HFF-Myc (cell line): ENCODE results near the gene MARS1.

Experiments used
- DNase-seq: peaks from one replicate; pipeline ENCODE4 v3.0.0-alpha.2; 2011; ENCODE audit warnings: low read depth; ENCODE audit errors: extremely low read depth
- H3K4me3 ChIP-seq: replicated peaks from 2 replicates; pipeline ENCODE4 v1.5.1; 2011; ENCODE audit warnings: low read depth, mild to moderate bottlenecking, control low read depth, low read length
- TF ChIP-seq, protein P1 (sequence below): IDR thresholded peaks from 2 replicates; pipeline ENCODE4 v1.5.1; 2012; ENCODE audit warnings: mild to moderate bottlenecking, low read depth, low read length, control low read depth; ENCODE audit errors: missing control alignments

MARS1 gene

DNA sequence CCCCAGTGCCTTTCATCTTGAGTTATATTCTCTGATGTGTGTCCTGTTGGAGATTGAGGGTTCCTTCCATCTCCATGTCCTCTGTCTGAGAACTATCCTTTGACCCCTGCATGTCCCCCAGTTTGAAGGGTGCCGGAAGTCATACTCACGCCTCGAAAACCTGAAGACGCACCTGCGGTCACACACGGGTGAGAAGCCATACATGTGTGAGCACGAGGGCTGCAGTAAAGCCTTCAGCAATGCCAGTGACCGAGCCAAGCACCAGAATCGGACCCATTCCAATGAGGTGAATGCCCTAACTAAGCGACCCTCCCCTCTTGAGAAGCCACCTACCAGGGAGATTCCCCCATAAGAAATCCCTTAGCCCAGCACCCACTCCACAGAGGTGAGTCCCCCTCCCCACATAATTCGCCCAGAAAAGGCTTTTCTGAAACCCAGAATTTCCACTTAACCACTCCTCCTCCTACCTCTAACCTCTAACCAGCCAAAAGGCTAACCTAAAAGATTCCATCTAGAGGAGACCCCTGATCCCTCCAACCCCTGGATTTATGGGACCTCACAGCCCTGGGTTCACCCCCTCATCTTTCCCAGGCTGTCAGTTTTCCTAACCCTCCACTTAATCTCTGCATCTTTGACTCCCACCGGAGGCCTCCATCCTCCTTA is 20.5 kb upstream of the MARS1 start:
- H3K4me3 ChIP-seq, result no peak overlapping the region
- no peak for DNase-seq
- TF ChIP-seq, protein P1, sequence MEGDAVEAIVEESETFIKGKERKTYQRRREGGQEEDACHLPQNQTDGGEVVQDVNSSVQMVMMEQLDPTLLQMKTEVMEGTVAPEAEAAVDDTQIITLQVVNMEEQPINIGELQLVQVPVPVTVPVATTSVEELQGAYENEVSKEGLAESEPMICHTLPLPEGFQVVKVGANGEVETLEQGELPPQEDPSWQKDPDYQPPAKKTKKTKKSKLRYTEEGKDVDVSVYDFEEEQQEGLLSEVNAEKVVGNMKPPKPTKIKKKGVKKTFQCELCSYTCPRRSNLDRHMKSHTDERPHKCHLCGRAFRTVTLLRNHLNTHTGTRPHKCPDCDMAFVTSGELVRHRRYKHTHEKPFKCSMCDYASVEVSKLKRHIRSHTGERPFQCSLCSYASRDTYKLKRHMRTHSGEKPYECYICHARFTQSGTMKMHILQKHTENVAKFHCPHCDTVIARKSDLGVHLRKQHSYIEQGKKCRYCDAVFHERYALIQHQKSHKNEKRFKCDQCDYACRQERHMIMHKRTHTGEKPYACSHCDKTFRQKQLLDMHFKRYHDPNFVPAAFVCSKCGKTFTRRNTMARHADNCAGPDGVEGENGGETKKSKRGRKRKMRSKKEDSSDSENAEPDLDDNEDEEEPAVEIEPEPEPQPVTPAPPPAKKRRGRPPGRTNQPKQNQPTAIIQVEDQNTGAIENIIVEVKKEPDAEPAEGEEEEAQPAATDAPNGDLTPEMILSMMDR, result no peak

DNA sequence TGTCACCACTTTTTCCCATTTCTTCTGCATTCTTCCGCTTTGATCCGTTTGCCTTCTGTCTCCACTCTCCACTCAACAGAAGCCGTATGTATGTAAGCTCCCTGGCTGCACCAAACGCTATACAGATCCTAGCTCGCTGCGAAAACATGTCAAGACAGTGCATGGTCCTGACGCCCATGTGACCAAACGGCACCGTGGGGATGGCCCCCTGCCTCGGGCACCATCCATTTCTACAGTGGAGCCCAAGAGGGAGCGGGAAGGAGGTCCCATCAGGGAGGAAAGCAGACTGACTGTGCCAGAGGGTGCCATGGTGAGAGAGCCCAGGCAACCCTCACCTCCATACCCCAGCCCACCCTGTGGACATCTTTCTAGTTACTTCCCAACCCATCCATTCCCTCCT is 20.0 kb upstream of the MARS1 start:
- TF ChIP-seq, protein P1, result no peak
- no peak overlapping the region for H3K4me3 ChIP-seq
- DNase-seq, result no peak

DNA sequence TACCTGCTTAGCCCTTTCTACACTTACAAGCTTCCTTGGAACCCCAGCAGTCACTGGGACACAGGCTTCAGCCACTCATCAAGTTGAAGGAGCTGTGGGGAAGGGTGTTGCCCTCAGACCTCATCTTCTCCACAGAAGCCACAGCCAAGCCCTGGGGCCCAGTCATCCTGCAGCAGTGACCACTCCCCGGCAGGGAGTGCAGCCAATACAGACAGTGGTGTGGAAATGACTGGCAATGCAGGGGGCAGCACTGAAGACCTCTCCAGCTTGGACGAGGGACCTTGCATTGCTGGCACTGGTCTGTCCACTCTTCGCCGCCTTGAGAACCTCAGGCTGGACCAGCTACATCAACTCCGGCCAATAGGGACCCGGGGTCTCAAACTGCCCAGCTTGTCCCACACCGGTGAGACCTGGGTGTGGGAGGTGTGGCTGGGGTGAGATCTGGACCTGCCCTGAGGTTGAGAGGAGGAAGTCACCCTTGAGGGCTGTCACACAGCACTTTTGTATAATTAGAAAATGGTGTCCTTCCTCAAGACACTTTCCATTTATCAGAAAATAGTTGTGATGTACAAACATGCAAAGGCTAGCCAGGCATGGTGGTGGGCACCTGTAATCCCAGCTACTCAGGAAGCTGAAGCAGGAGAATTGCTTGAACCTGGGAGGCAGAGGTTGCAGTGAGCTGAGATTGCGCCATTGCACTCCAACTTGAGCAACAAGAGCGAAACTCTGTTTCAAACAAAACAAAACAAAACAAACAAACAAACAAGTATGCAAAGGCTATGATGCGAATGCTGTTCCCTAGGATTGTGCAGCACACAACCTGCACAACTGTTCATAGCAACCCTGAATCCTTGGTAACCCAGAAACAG is 18.3 kb upstream of the MARS1 start:
- DNase-seq, result no peak
- TF ChIP-seq, protein P1, result no peak
- H3K4me3 ChIP-seq, result no peak overlapping the region

DNA sequence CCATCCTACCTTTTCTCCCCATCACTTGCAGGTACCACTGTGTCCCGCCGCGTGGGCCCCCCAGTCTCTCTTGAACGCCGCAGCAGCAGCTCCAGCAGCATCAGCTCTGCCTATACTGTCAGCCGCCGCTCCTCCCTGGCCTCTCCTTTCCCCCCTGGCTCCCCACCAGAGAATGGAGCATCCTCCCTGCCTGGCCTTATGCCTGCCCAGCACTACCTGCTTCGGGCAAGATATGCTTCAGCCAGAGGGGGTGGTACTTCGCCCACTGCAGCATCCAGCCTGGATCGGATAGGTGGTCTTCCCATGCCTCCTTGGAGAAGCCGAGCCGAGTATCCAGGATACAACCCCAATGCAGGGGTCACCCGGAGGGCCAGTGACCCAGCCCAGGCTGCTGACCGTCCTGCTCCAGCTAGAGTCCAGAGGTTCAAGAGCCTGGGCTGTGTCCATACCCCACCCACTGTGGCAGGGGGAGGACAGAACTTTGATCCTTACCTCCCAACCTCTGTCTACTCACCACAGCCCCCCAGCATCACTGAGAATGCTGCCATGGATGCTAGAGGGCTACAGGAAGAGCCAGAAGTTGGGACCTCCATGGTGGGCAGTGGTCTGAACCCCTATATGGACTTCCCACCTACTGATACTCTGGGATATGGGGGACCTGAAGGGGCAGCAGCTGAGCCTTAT is 17.4 kb upstream of the MARS1 start:
- TF ChIP-seq, protein P1, result no peak
- H3K4me3 ChIP-seq, result no peak overlapping the region
- no peak for DNase-seq

DNA sequence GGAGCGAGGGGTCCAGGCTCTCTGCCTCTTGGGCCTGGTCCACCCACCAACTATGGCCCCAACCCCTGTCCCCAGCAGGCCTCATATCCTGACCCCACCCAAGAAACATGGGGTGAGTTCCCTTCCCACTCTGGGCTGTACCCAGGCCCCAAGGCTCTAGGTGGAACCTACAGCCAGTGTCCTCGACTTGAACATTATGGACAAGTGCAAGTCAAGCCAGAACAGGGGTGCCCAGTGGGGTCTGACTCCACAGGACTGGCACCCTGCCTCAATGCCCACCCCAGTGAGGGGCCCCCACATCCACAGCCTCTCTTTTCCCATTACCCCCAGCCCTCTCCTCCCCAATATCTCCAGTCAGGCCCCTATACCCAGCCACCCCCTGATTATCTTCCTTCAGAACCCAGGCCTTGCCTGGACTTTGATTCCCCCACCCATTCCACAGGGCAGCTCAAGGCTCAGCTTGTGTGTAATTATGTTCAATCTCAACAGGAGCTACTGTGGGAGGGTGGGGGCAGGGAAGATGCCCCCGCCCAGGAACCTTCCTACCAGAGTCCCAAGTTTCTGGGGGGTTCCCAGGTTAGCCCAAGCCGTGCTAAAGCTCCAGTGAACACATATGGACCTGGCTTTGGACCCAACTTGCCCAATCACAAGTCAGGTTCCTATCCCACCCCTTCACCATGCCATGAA is 16.8 kb upstream of the MARS1 start:
- DNase-seq, result no peak
- no peak overlapping the region for H3K4me3 ChIP-seq
- TF ChIP-seq, protein P1, result no peak

DNA sequence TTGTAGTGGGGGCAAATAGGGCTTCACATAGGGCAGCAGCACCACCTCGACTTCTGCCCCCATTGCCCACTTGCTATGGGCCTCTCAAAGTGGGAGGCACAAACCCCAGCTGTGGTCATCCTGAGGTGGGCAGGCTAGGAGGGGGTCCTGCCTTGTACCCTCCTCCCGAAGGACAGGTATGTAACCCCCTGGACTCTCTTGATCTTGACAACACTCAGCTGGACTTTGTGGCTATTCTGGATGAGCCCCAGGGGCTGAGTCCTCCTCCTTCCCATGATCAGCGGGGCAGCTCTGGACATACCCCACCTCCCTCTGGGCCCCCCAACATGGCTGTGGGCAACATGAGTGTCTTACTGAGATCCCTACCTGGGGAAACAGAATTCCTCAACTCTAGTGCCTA is 16.2 kb upstream of the MARS1 start:
- TF ChIP-seq, protein P1, result no peak
- no peak overlapping the region for H3K4me3 ChIP-seq
- no peak for DNase-seq
